Islet of Langerhans (tissue), 1 donor: Measurements from ENCODE around the gene AQR.
"Not testable (repeated sequence)": the region's sequence is repeated elsewhere in the genome, so short reads cannot be mapped to it uniquely, and the experiment has no call there.

Source experiments
- FAIRE-seq: peaks from one replicate; lab custom pipeline; 2011; peaks lifted over from hg19 to GRCh38; lab: Jason Lieb, UNC

AQR gene

DNA sequence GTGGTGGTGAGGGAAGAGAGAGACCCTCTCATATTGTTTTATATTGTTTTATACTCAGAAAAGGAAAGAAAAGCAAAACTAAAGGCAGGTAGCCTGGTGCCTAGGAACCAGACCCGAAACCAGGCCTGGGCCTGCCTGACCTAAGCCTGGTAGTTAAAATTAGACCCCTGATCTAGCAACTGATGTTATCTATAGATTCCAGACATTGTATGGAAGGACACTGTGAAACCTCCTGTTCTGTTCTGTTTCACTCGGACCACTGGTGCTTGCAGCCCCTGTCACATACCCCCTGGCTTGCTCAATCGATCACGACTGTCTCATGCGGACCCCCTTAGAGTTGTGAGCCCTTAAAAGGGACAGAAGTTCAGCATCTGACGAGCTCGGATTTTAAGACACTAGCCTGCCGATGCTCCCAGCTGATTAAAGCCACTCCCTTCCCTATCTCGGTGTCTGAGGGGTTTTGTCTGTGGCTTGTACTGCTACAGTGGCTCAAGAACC is 156.6 kb downstream of the AQR start:
- not testable (repeated sequence) for FAIRE-seq

DNA sequence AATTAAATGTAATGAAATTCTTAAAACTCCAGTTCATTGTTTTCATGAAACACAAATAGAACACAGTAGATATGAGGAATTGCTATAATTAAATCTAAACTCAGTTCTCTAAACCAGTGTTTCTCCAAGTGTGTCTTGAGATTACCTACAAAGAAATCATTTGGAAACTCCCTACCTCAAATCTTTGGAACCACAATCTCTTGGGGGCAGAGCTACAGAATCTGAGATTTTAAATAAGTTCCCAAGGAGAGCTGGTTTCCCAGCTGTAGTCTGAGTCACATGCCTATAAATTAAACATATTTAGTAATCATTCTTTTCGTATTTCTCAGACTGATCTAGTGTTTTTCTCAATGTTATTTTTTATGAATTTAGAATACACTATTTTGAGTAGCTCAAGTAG is 157.2 kb downstream of the AQR start:
- no peak for FAIRE-seq

DNA sequence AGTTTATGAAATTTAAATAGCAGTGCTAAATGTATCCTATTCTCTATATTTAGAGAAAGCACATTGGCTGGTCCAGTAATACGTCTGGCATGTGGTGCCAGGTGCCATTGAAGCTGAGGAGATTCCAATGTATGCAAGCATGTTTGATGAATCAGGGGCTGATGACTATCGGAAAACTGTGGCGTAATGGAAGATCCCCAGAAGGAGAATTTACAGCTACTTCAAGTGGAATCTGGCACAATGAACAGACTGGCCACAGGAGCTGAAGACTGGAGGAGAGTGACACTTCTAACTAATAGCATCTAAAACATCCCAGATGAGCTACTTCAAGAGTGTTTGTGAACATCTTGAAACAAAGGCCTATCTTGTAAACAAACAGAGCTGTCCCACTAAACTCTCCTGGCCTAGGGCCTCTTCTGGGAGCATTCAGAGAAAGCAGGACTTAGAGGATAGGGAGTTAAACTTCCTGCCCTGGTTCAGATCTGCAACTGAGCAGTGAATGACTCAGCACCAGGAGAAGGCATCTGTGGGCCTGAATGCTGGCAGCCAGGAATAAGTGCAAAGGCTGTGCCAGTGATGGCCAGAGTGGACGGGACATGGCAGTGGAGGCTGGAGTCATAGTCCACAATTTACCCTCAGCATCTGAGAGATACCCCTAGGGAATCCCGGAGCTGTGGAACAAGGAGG is 159.0 kb downstream of the AQR start:
- FAIRE-seq = no peak

DNA sequence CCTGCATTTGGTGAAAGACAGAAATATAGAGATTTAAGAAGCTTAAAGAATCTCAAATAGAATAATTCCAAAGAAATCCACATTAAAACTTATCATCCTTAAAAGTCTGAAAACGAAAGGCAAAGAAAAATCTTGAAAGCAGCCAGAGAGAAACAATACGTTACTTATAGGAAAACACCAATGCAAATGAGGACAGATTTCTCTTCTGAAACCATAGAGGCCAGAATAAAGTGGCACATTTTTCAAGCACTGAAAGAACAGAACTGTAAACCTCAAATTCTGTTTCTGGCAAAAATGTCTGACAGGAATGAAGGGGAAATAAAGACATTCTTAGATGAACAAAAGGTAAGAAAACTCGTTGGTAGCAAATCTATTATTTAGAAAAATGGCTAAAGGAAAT is 160.4 kb downstream of the AQR start:
- FAIRE-seq = no peak

DNA sequence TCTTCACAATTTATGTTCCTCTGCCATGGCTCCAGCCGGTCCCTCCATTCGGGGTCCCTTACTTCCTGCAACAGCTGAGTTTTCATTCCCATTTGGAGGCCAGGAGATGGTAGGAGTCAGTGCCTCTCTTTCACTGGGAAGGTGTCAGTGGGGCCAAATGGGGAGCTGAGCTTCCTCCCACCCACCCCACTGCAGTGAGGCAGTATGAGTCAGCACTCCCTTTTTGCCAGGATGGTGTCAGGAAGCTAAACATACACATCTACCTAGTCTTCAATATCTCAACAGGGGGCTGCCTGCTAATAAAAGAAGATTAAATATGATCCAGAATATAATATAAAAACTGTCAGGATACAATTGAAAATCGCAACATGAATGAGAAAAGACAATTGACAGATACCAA is 161.5 kb downstream of the AQR start:
- no peak for FAIRE-seq

DNA sequence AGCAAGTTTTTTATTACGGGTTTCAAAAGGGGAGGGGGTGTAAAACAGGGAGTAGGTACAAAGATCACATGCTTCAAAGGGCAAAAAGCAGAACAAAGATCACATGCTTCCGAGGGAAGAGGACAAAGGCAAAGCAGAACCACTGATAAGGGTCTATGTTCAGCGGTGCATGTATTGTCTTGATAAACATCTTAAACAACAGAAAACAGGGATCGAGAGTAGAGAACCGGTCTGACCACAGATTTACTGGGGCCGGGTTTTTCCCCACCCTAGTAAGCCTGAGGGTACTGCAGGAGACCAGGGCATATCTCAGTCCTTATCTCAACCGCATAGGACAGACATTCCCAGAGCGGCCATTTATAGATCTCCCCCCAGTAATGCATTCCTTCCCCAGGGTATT is 162.3 kb downstream of the AQR start:
- not testable (repeated sequence) for FAIRE-seq

DNA sequence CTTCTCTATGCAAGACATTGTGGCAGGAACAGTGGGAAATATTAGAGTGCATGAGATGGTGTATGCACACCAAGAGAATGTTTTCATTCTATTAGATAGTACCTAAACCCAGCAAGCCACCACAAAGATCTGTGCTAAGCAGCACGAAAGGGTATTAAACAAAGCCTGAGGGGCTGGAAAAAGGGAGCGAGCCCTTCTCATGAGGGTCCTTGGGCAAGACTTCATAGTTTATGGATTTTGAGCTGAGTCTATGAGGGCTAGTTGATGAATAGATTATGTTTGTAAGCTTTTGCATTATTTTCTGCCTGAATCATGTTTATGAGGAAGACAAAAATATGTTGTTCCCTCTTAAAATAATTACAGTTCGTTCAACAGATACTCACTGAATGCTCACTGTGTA is 164.8 kb downstream of the AQR start:
- FAIRE-seq = no peak

DNA sequence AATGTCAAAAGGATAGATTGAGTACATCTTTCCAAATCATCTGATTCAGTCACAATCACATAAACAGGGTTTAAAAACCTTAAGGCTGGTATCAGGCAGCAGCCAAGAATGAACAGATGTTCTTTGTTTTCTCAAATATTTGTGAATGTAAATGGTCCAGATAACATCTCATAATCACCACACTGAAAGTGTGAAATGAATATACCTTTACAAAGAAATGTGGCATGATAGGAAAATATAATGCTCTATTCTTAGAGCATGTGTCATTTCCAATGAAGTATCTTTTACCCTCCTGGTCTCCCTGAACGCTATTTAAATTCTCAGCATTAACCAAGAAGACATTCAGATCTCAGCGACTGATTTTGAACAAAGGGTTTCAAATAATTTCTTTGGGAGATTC is 165.4 kb downstream of the AQR start:
- FAIRE-seq = peak; percentile 97

DNA sequence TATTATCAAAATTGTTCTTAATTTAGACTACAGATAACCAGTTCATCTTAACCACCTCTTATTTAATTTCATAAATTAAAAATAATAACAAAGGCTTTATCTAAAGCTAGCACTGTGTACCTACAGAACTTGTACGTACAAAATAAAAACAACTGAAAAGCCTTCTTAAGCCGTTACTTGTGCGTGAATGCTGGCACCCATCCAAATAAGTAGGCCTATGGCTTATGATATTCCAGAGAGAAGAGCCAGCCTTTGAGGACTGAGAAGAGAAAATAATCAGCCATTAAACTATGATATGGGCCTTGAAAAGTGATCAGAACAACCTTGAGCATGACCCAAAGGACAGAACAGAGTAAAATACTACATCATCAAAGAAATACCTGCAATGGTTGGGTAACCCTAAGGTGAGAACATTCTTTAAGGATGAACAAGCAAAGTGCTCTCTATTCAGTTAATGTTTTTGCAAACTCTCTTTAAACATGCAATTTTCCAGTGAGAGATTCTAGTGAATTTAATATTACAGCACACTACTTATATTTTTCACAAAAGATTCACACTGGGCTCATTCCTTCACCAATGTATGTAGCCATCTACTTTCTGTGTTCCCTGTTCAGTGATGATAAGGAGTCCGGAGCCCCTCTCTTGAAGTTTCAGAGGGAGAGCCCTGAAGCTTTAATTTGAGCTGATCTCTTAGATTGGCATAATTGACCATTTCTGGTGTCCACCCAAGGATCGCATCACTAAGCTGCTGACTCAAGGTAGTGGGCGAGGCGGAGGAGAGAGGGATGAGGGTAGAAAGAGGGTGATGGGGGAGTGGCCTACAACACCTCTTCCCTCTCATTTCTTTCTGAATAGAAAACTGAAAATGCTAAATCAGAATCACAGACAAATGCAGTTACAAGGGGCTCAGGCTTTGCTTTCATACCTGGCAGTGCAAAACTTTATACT is 166.5 kb downstream of the AQR start:
- peak; percentile 5 for FAIRE-seq

DNA sequence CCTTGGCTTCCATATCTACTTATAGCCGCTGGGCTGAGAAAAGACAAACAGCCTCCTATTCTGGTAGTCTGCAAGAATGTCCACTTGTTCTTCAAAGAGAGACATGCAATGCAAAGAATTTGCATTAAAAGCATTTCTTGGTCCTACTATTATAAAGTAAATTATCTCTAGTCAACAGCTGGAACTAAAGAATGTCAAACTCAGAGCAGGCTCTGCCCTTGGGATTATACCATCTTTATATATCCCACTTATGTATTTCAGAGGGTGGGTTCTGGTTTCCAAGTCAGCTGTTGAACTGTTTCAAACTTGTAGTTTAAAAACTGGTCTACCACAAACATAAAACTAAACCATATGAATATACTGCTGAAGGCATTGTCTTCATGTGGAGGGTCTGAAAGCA is 167.2 kb downstream of the AQR start:
- FAIRE-seq = no peak
